Retinal pigment epithelial cell (primary cell): ENCODE measurements around the gene MORF4L2.

Experiments used
- DNase-seq: peaks from one replicate; pipeline ENCODE4 v3.0.0-alpha.2; 2010; ENCODE audit warnings: low read depth
- H3K4me3 ChIP-seq: 2 replicates; pipeline ENCODE4 v1.5.1; 2011; ENCODE audit warnings: mild to moderate bottlenecking, low read length, control low read depth, moderate library complexity
- CTCF ChIP-seq: conservative IDR thresholded peaks from 2 replicates; pipeline ENCODE4 v1.5.1; 2011; ENCODE audit warnings: low read depth, low read length, control low read depth, inconsistent platforms

MORF4L2 gene

DNA sequence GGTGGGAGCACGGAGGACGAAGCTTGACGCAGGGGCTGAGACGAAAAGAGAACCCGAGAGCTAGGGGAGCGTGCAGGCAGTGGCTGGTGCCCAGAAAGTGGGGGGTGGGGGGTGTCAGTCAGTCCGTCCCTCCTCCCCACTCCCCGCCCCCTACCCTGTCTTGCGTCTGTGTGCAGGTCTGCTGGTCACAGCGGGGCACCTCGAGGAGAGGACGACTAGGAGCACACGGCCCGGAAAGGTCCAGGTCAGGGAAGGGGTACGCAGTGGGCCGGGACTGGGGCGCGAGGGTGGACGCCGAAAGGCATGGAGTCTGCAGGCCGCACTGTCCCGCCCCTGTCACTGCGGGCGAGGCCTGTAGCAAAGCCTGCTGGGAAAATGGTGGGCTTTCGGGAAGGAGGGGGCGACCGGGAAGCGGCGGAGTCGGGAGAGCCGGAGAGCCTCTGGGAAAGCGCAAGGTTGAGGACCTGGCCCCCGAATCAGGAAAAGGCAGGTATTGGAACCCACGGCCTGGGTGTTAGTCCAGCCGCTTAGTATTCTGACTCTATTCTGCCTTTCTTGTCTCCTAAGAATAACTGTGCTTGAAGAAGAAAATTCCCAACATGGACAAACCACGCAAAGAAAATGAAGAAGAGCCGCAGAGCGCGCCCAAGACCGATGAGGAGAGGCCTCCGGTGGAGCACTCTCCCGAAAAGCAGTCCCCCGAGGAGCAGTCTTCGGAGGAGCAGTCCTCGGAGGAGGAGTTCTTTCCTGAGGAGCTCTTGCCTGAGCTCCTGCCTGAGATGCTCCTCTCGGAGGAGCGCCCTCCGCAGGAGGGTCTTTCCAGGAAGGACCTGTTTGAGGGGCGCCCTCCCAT lies 57.0 kb downstream of the MORF4L2 start:
- TF ChIP-seq CTCF = peak; percentile 64
- no peak for DNase-seq

DNA sequence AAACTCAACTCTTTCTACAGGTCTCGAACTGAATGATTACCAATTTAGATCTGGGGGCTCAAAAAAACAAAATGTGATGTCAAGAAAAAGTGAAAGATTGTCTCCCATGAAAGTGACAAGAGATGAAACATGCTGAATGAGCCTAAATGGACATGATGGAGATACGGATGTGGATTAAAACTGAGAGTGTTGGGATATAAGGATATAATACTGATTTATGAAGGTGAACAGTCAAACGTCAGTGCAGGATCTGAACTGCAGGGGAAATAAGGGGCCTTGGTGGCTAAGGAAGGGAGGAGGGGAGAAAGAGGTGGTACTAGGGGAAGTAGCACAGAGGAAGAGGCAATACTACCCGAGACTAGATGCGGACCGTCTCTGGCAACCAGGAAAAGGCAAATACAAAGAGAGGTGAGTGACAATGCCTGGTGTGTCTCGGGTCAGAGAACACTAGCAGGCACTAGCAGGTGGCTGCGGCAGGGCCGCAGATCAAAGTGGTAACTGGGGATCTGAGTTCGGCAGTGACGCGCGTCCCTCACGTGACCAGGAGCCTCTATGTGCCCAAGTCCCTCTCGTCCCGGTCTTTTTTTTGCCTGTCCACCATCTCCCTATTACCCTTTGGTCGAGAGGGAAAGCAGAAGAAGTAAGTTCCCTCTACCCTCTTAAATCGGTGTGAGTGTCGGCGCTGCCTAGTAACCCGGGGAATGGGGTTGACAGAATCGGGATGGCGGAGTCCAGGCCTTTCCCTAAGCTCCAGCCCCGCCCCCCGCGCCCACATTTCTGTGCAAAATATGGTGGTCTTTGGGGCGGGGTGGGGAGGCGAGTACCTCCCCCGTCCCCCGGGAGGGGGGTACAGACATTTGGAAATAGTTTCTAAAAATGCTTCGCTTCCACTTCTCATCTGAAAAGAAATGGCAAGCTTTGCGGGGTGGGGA lies 57.8 kb downstream of the MORF4L2 start, which contains the start of gene TCEAL1:
Gene TCEAL1 (plus strand): TSS at position 590 of the 932 bp plus-strand sequence. CDS start 942 bp downstream, outside the sequence.
- no peak for DNase-seq
- peak within 1 kb of the TSS; percentile 74 for H3K4me3 ChIP-seq
- TF ChIP-seq CTCF = no peak

More for the DNA sequence above, 57.0 kb downstream of the MORF4L2 start:
- H3K4me3 ChIP-seq = peak overlapping the region; percentile 74

DNA sequence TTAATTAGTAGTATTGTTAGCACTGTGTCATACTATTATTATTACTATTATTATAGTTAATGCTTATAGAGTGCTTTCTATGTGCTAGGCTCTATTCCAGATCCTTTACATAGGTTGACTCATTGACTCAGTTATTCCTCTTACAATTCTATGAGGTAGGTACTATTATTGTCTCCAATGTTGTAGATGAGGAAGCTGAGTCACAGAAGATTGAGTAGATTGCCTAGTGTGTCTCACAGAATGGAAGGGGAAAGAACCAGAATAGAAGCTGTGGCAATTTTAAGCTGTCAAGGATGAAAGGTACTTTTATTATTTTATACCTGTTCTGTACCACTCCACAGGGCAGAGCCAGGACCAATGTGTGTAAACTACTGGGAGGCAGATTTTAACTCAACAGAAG lies 59.6 kb downstream of the MORF4L2 start:
- no peak for DNase-seq

More for the DNA sequence above, 59.6 kb downstream of the MORF4L2 start:
- TF ChIP-seq CTCF = no peak
- H3K4me3 ChIP-seq = no peak overlapping the region
